Stomach (tissue), 4 donors: ENCODE results near the gene RAE1.

ENCODE experiments used
- CTCF ChIP-seq, 7 experiments: fragments of 450-650 bp in 4 of 7; fragments of 200-600 bp in 3 of 7; sonication (generic) in 3 of 7; IDR thresholded peaks; one replicate each; pipeline ENCODE4 v1.5.1; 2016 to 2019; ENCODE audit warnings: antibody characterized with exemption in 7 of 7, control low read depth in 2 of 7, mild to moderate bottlenecking in 1 of 7
- EP300 ChIP-seq: sonication (generic); formaldehyde crosslinking; IDR thresholded peaks from one replicate; pipeline ENCODE4 v1.6.1; 2017; ENCODE audit warnings: antibody characterized with exemption
- POLR2A ChIP-seq, 4 donors: fragments of 450-650 bp; IDR thresholded peaks; one replicate each; pipeline ENCODE4 v1.6.1; 2016; ENCODE audit warnings: antibody characterized with exemption in 4 of 4, control low read depth in 2 of 4, mild to moderate bottlenecking in 1 of 4, moderate library complexity in 1 of 4
- POLR2AphosphoS5 ChIP-seq, 3 donors: sonication (generic); formaldehyde crosslinking; IDR thresholded peaks; one replicate each; pipeline ENCODE4 v1.6.1; 2016; ENCODE audit warnings: antibody characterized with exemption in 3 of 3

GRCh38 chr20:57370316-57370715 is 19.3 kb downstream of the RAE1 start:
- TF ChIP-seq CTCF (IDR thresholded peaks at IDR 0.05): no peak
- TF ChIP-seq POLR2AphosphoS5 (IDR thresholded peaks at IDR 0.05): no peak
- TF ChIP-seq POLR2A (IDR thresholded peaks at IDR 0.05): no peak
- no peak for TF ChIP-seq EP300
